ENCODE data around the gene STK25. TPM values are rescaled to one million over a fixed set of nuclear protein-coding genes. Genes with fewer than 3 reads are reported as not detected.
"Not testable (repeated sequence)": the region's sequence is repeated elsewhere in the genome, so short reads cannot be mapped to it uniquely, and the experiment has no call there.

Gene STK25
- polyA plus RNA-seq, 1 donor from 2014 or later, result 580 TPM

GRCh38 chr2:241531161-241531722 is 22.9 kb upstream of the STK25 start:
- Histone ChIP-seq H3K27ac (ENCODE audit: low read length) (no peak overlapping the region), H4K20me1 (ENCODE audit: insufficient read depth) (no peaks in the 10 kb centered on the region), H3F3A (ENCODE audit: insufficient read depth, low read length, poor library complexity, severe bottlenecking) (no peaks in the 10 kb centered on the region), H3K9ac (ENCODE audit: low read length) (no peak overlapping the region), H3K79me2 (replicated peaks; ENCODE audit: insufficient read depth, low read length) (no peaks in the 10 kb centered on the region), H3K27me3 (ENCODE audit: insufficient read depth, low read depth, low read length) (no peaks in the 10 kb centered on the region), H3K4me2 (ENCODE audit: low read length) (no peak overlapping the region), H3K9me3 (ENCODE audit: low read length) (no peaks in the 10 kb centered on the region), H3K9me2 (ENCODE audit: insufficient read depth, low read length) (no peaks in the 10 kb centered on the region), H3K36me3 (ENCODE audit: insufficient read depth, low read length) (no peaks in the 10 kb centered on the region), H3K4me3 (ENCODE audit: low read length) (no peak overlapping the region), H2AFZ (ENCODE audit: low read depth, low read length) (no peak overlapping the region)
- no peak for TF ChIP-seq TAF1 (IDR thresholded peaks at IDR 0.05; ENCODE audit: low read depth)
- no peak for TF ChIP-seq CTCF (IDR thresholded peaks at IDR 0.05; ENCODE audit: poor library complexity, severe bottlenecking)
- no peak for TF ChIP-seq POLR2AphosphoS5 (IDR thresholded peaks at IDR 0.05)

- H3K4me2 ChIP-seq (ENCODE audit: low read length), result no peak overlapping the region
- no peak overlapping the region for H2AFZ ChIP-seq (ENCODE audit: low read depth, low read length)
- H3K9me3 ChIP-seq (ENCODE audit: low read length), result no peaks in the 10 kb centered on the region
- no peaks in the 10 kb centered on the region for H3K79me2 ChIP-seq (replicated peaks; ENCODE audit: insufficient read depth, low read length)
- H3K36me3 ChIP-seq (ENCODE audit: insufficient read depth, low read length), result no peaks in the 10 kb centered on the region
- H3K4me3 ChIP-seq (ENCODE audit: low read length), result no peak overlapping the region
- H3K9me2 ChIP-seq (ENCODE audit: insufficient read depth, low read length), result no peaks in the 10 kb centered on the region
- no peaks in the 10 kb centered on the region for H3K27me3 ChIP-seq (ENCODE audit: insufficient read depth, low read depth, low read length)
- TF ChIP-seq TAF1 (IDR thresholded peaks at IDR 0.05; ENCODE audit: low read depth) (no peak), CTCF (IDR thresholded peaks at IDR 0.05; ENCODE audit: poor library complexity, severe bottlenecking) (no peak), REST (IDR thresholded peaks at IDR 0.05; ENCODE audit: borderline replicate concordance) (no peak), SMC3 (conservative IDR thresholded peaks at IDR 0.05; ENCODE audit: poor library complexity) (no peak)
- H3F3A ChIP-seq (ENCODE audit: insufficient read depth, low read length, poor library complexity, severe bottlenecking), result no peaks in the 10 kb centered on the region
- H3K9ac ChIP-seq (ENCODE audit: low read length), result no peak overlapping the region
- no peak overlapping the region for H3K27ac ChIP-seq (ENCODE audit: low read length)
- no peaks in the 10 kb centered on the region for H4K20me1 ChIP-seq (ENCODE audit: insufficient read depth)
These were observed 22.2 kb upstream of the STK25 start for GRCh38 chr2:241530571-241530970.

GRCh38 chr2:241525818-241526780 is 17.7 kb upstream of the STK25 start:
- H3K27ac ChIP-seq (ENCODE audit: low read length); H2AFZ ChIP-seq (ENCODE audit: low read depth, low read length); H3K4me2 ChIP-seq (ENCODE audit: low read length); H3K4me3 ChIP-seq (ENCODE audit: low read length); H3K79me2 ChIP-seq (replicated peaks; ENCODE audit: insufficient read depth, low read length); H3F3A ChIP-seq (ENCODE audit: insufficient read depth, low read length, poor library complexity, severe bottlenecking); H4K20me1 ChIP-seq (ENCODE audit: insufficient read depth); H3K9me3 ChIP-seq (ENCODE audit: low read length); H3K9ac ChIP-seq (ENCODE audit: low read length); H3K36me3 ChIP-seq (ENCODE audit: insufficient read depth, low read length); H3K27me3 ChIP-seq (ENCODE audit: insufficient read depth, low read depth, low read length); H3K9me2 ChIP-seq (ENCODE audit: insufficient read depth, low read length): not testable (repeated sequence)
